HG03558 (cell line): Measurements from ENCODE around the gene AGTR1.
"Not testable (repeated sequence)": the region's sequence is repeated elsewhere in the genome, so short reads cannot be mapped to it uniquely, and the experiment has no call there.

ENCODE experiments used
- ATAC-seq: cut with Tn5 transposase; IDR thresholded peaks from one replicate; pipeline ENCODE4 v1.9.1; 2021; ENCODE audit warnings: moderate number of reproducible peaks; ENCODE audit not compliant: unreplicated experiment; ENCODE audit errors: extremely low read depth

AGTR1 gene

DNA sequence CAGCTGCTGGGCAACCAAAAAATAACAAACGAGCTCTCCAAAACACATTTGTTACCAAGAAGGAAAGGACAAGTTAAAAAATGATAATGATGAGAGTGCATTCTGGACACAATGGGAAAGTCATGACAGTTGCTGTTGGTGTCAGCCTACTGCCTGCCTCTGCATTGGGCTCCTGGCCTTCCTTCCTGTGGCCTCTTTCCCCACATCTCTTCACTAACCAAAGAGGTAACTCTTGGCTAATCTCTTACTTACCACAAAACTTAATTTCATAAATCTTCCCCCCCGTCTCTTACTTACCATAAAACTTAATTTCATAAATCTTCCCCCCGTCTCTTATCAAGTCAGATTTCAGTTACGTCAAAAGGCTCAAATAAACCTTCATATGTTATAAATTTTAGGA, 58.6 kb downstream of the AGTR1 start:
- ATAC-seq, result no peak

- ATAC-seq, result no peak
Observed at GRCh38 chr3:148757238-148758215, 59.8 kb downstream of the AGTR1 start.

DNA sequence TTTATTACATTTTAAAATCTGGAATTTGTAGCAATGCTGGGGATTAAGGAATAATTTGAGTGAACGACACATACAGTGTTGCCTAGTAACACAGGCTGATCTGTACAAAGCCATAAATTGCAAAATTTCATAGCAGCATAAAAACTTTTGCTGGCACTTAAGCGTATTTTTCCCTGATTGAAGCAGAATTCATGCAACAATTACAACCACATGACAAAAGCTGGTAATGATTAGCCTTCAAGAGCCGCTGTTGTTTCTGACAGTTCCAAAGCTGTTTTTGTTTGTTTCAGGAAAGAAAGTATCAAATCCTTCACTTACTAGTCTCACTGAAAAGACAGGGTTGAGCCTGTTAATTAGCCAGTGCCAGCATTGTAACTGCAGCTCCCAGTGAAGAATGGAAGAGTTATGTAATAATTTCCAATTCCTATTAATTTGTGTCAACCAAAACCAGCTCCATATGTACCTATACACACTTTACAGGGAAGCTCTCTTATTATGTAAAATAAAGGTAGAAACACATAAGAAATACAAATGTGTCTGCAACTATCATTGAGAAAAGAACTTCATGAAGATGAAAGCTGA, 60.7 kb downstream of the AGTR1 start:
- no peak for ATAC-seq

GRCh38 chr3:148759430-148759829, 61.7 kb downstream of the AGTR1 start:
- no peak for ATAC-seq

DNA sequence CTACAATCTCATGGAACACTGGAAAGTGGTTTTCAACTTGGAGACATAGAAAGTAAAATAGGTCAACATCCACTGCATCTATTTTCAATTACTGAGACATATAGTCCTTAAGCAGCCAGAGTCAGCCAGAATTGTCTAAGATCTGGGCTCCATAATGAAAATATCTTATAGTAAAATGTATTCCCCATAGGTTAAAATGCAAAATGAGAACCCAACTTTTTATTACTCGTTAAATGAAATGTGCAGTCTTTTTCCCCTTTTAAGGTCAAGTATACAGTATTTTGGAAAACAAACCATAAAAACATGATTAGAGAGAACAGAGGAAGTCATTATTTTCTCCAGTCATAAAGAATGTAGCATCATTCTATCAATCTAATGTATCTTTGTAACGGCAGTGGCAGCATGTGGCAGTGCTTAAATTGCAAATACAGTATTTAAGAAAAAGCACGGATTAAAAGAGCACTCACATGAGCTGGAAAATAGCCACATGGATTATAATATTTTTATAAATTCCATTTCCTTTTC, 65.5 kb downstream of the AGTR1 start:
- no peak for ATAC-seq

DNA sequence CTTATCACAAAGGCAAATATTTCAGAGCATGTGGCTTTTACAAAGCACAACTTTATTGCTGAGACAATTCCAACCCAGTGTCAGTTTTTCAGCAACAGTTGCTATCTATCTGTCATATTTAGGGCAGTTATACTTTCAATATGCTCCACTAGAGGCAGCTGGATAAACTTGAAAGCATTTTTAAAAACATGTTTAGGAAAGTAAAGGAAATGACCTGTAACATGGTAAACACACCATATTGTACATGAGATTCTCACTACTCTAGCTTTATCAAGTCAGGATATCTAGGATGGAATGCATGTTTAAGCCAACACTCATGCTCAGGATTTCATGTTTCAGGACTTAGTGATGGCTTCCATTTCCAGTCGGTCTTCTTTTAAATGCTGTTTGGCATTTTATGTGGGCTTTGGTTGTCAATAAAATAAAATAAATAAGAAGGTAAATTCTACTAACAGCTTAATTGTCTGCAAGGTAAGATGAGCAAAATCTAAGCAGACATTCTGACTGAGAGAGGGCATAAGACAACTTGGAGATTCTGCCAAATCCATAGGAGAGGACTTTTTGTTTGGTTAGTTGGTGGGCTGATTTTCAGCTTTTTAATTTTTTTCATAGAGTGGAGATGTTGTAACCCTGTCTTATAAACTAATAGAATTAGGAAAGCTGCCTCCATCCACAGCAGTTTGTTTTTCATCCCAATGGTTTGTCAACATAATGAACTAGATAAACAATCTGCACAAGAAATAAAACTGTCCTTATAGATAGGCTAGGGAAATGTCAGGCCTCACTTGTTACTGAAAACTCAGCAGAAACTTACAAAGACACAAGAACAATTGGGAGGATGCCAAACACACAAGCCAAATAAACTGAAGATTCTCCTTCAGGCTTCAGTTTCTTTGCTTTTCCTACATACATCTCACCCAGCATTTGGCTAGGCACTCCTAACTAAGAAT, 66.6 kb downstream of the AGTR1 start:
- ATAC-seq, result no peak

GRCh38 chr3:148772361-148772760, 74.7 kb downstream of the AGTR1 start:
- no peak for ATAC-seq

GRCh38 chr3:148772835-148773234, 75.1 kb downstream of the AGTR1 start:
- ATAC-seq, result no peak

DNA sequence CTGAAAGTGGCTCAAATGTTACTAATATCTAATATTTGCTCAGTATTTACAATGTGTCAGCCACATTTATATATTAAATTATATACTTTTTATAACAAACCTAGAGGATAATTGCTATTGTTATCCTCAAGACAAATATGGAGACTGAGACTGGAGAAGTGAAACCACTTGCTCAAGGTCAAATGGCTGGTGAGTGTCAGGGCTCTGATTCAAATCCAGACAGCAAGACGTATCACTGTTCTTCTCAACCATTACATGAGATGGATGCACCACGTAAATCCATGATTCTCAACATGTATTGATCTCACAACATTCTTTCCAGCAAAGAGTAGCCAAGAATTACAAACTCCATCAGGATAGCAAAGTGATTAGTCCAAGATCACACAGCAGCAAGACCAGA, 76.1 kb downstream of the AGTR1 start:
- ATAC-seq, result no peak

DNA sequence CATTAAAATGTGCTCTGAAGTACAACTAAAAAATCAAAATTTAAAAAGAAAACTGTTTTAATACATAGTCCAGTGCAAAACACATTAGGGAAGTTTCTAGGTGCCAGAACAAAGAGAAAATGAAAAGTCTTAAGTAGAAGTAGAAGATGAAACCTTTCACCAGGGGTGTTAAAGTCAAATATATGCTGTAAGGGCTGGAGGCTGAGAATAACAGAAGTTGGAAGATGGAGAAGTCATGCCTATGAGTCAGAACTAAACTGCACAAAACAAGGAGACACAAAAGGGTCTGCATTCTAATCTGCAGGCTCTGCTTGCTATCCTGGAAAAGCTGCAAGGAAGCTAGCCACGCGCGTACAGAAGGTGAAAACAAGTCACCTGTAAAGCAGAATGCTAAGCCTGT, 81.2 kb downstream of the AGTR1 start:
- ATAC-seq, result no peak

- ATAC-seq, result not testable (repeated sequence)
Observed at GRCh38 chr3:148785026-148785425, 87.3 kb downstream of the AGTR1 start.

- ATAC-seq, result not testable (repeated sequence)
Observed at GRCh38 chr3:148786159-148786558, 88.5 kb downstream of the AGTR1 start.

DNA sequence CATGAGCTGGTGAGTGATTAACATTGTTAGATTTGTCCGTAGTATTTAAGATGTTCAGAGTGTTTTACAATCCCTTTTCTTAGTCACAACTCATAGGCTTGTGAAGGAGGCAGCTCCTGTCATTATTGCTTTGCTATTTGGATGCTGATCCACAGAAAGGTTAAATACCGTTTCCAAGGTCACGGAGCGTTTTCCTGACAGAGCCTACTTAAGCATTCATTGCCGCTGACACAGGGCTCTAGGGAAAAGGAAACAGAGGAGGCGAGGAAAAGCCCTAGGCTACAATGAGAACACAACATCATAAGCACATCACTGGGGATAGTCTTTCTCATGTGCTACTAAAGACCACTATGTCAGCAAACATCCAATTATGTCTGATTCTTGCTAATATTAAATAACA, 91.4 kb downstream of the AGTR1 start:
- ATAC-seq, result no peak

DNA sequence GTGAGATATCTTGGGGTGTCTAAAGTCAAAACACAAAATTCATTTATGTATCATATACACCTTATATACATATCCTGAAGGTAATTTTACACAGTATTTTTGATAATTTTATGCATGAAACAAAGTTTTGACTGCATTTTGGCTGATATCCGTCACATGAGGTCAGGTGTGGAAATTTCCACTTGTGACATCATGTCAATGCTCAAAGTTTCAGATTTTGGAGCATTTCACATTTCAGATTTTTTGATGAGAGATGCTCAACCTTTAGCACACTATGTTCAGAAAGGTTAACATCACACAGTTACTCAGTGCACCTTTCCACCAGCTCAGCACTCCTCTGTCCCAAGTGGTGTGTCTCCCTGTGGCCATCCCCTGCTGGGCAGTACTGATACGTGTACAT, 92.2 kb downstream of the AGTR1 start:
- ATAC-seq, result no peak

DNA sequence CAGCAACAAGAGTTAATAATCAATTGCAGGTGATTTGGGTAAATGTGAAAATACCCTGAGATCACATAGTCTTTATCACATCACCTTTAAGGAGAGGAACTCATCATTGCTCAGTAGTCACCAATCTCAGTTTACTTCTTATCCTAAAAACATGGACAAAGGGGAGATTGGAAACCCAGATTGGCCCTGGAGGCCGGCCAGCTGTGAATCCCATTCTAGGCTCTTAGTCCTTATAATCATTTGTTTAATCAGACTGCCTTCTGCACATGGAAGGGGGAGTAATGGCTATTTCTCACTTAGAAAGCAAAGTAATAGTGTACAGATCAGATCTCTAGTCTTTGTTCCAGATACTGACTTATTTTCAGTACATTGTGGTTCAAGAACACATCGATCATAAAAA, 92.7 kb downstream of the AGTR1 start:
- ATAC-seq, result no peak

DNA sequence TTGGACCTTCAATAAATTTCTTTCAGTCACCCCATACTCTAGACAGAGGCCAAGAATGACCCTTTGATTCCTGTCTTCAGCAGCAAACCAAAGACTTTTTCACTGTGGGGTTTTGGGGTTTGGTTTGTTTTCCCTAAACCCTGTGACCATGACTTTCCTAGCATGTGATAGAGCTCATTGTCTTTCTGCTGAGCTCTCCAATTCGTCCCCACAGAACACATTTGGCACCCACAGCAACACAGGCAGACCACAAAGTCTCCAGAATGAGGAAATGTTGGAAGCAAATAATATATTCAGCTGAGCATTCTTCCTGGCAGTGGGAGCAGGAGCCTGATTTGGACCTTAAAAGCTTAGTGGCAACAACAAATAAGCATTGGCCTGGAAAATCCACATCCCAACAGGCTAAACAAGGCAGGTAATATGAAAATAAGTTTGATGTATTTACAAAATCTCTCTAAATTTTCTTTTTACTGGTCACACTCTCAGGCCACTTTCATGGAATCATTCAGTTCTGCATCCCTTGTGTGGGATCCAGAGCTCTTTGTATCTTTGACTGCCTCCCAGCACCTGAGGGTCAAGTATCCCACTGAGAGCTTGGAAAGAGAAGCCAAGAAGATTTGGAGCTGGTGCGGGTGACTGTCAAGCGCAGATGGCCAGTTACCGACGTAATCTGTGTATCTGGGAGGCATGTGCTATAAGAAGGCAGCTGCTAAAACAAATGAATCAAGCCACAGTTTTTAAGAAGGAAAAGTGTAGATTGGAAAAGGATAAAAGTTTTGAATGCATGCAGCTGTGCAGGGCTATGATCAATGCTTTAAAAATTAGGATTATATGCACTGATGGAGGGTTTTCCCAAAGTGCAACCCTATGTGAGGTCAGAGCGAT, 93.4 kb downstream of the AGTR1 start:
- ATAC-seq, result no peak

GRCh38 chr3:148791920-148792319, 94.2 kb downstream of the AGTR1 start:
- ATAC-seq, result no peak

DNA sequence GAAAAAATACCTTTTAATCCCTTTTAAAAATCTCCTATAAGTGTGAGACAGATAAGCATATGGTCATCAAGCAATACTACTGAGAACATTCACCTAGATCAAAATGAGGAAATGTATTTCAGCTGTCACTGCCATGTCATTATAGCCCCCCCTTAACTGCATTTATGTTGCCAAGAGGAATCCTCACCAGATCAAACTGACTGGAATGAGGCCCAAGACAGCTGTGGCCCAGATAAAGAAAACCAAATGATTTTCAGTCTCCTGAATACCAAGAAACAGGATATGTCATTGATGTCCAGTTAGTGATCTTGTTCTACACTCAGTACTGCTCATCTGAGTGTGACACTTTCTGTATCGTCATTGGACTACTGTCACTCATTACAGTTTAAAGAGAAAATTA, 94.8 kb downstream of the AGTR1 start:
- ATAC-seq, result no peak
